GM18907 (cell line): ENCODE data around the gene SP140.
"Not testable (repeated sequence)": the region's sequence is repeated elsewhere in the genome, so short reads cannot be mapped to it uniquely, and the experiment has no call there.

Experiments
- ATAC-seq: cut with Tn5 transposase; IDR thresholded peaks from one replicate; pipeline ENCODE4 v1.9.1; 2021; ENCODE audit warnings: mild to moderate bottlenecking, moderate library complexity; ENCODE audit not compliant: unreplicated experiment

Gene SP140

GRCh38 chr2:230224458-230224857, 1.1 kb upstream of the SP140 start:
- no peak for ATAC-seq

GRCh38 chr2:230226051-230226551, 565 bp downstream of the SP140 start:
- ATAC-seq = peak; percentile 71

GRCh38 chr2:230227216-230227615, 1.7 kb downstream of the SP140 start:
- ATAC-seq = no peak

- no peak for ATAC-seq
Measured at GRCh38 chr2:230230087-230230486, 4.6 kb downstream of the SP140 start.

GRCh38 chr2:230230496-230231200, 5.1 kb downstream of the SP140 start:
- ATAC-seq = no peak

- ATAC-seq = no peak
Measured at GRCh38 chr2:230231251-230231650, 5.7 kb downstream of the SP140 start.

- peak; percentile 60 for ATAC-seq
Measured at GRCh38 chr2:230234122-230234722, 8.7 kb downstream of the SP140 start.

GRCh38 chr2:230234845-230235244, 9.3 kb downstream of the SP140 start:
- peak; percentile 73 for ATAC-seq

GRCh38 chr2:230244211-230244610, 18.7 kb downstream of the SP140 start:
- ATAC-seq = no peak

GRCh38 chr2:230246206-230246605, 20.7 kb downstream of the SP140 start:
- no peak for ATAC-seq

- no peak for ATAC-seq
Measured at GRCh38 chr2:230250231-230250630, 24.7 kb downstream of the SP140 start.

GRCh38 chr2:230254152-230254881, 28.8 kb downstream of the SP140 start:
- no peak for ATAC-seq

GRCh38 chr2:230256733-230257332, 31.3 kb downstream of the SP140 start:
- no peak for ATAC-seq

GRCh38 chr2:230258483-230258882, 32.9 kb downstream of the SP140 start:
- ATAC-seq = no peak

GRCh38 chr2:230262246-230262645, 36.7 kb downstream of the SP140 start:
- ATAC-seq = no peak

GRCh38 chr2:230264945-230265344, 39.4 kb downstream of the SP140 start:
- not testable (repeated sequence) for ATAC-seq

- no peak for ATAC-seq
Measured at GRCh38 chr2:230266638-230267037, 41.1 kb downstream of the SP140 start.

GRCh38 chr2:230267059-230267458, 41.5 kb downstream of the SP140 start:
- peak; percentile 17 for ATAC-seq

GRCh38 chr2:230267556-230267955, 42.0 kb downstream of the SP140 start:
- peak; percentile 80 for ATAC-seq

- ATAC-seq = peak; percentile 66
Measured at GRCh38 chr2:230268606-230269243, 43.2 kb downstream of the SP140 start.

GRCh38 chr2:230269715-230270114, 44.2 kb downstream of the SP140 start:
- no peak for ATAC-seq
